HG02571 (cell line): ENCODE measurements around the gene PAX8.

ENCODE experiments used
- ATAC-seq: cut with Tn5 transposase; IDR thresholded peaks from one replicate; pipeline ENCODE4 v1.9.1; 2021; ENCODE audit warnings: mild to moderate bottlenecking, moderate library complexity; ENCODE audit not compliant: unreplicated experiment

Gene PAX8

GRCh38 chr2:113173542-113174375 is 105.0 kb downstream of the PAX8 start, which contains the start of gene PSD4:
TSS of gene PSD4 (plus strand) at chr2:113173971. CDS start at chr2:113182457, 8,486 bp downstream.
- ATAC-seq = peak; percentile 77

- no peak for ATAC-seq
Measured at GRCh38 chr2:113172721-113173541, 105.8 kb downstream of the PAX8 start.

GRCh38 chr2:113171334-113172075 is 107.2 kb downstream of the PAX8 start:
- no peak for ATAC-seq

GRCh38 chr2:113169586-113169985 is 109.1 kb downstream of the PAX8 start:
- ATAC-seq = no peak

GRCh38 chr2:113169002-113169530 is 109.7 kb downstream of the PAX8 start:
- no peak for ATAC-seq

- no peak for ATAC-seq
Measured at GRCh38 chr2:113167962-113168340, 110.8 kb downstream of the PAX8 start.

GRCh38 chr2:113167115-113167932 is 111.4 kb downstream of the PAX8 start:
- no peak for ATAC-seq

- ATAC-seq = no peak
Measured at GRCh38 chr2:113166187-113166645, 112.5 kb downstream of the PAX8 start.
